A549 (cell line): ENCODE data around the gene TTC19.

Experiments
- CHD2 ChIP-seq: fragments of 150-350 bp; IDR thresholded peaks from 2 replicates; pipeline ENCODE4 v1.6.1; 2014; ENCODE audit warnings: low read length; ENCODE audit not compliant: partially characterized antibody
- EP300 ChIP-seq, 2 experiments: fragments of >200 bp; sonication (Bioruptor Twin); formaldehyde crosslinking; IDR thresholded peaks; 2 replicates in 1 of 2; 3 replicates in 1 of 2; pipeline ENCODE4 v1.6.1; 2016 to 2017
- ESRRA ChIP-seq: fragments of 150-350 bp; IDR thresholded peaks from 2 replicates; pipeline ENCODE4 v1.6.1; 2014; ENCODE audit warnings: mild to moderate bottlenecking, low read length, borderline replicate concordance
- HOXA7 ChIP-seq: fragments of 250-450 bp; sonication (Bioruptor Pico); IDR thresholded peaks from 2 replicates; pipeline ENCODE4 v1.5.0; 2020; ENCODE audit warnings: mild to moderate bottlenecking, moderate library complexity
- MAZ ChIP-seq: fragments of 150-350 bp; IDR thresholded peaks from 2 replicates; pipeline ENCODE4 v1.6.1; 2014; ENCODE audit warnings: antibody characterized with exemption, low read depth, low read length, borderline replicate concordance
- MYC ChIP-seq: IDR thresholded peaks from 2 replicates; pipeline ENCODE4 v1.6.1; 2012; ENCODE audit warnings: mild to moderate bottlenecking, inconsistent platforms, low read length, improper control_type of control experiment, borderline replicate concordance
- RNF2 ChIP-seq: fragments of 200-600 bp; sonication (generic); IDR thresholded peaks from 2 replicates; pipeline ENCODE4 v1.6.1; 2016; ENCODE audit warnings: low read depth, mild to moderate bottlenecking, antibody characterized with exemption, moderate library complexity, borderline replicate concordance
- SMC3 ChIP-seq: fragments of >200 bp; sonication (Bioruptor Twin); formaldehyde crosslinking; IDR thresholded peaks from 3 replicates; pipeline ENCODE4 v1.6.1; 2018; ENCODE audit warnings: inconsistent platforms
- TF ChIP-seq, protein P1 (sequence below): fragments of 200-600 bp; sonication (generic); IDR thresholded peaks from 2 replicates; pipeline ENCODE4 v1.6.1; 2016; ENCODE audit warnings: antibody characterized with exemption, mild to moderate bottlenecking, moderate library complexity
- TF ChIP-seq, protein P2 (sequence below): fragments of >200 bp; sonication (Bioruptor Twin); formaldehyde crosslinking; IDR thresholded peaks from 3 replicates; pipeline ENCODE4 v1.5.1; 2016

DNA sequence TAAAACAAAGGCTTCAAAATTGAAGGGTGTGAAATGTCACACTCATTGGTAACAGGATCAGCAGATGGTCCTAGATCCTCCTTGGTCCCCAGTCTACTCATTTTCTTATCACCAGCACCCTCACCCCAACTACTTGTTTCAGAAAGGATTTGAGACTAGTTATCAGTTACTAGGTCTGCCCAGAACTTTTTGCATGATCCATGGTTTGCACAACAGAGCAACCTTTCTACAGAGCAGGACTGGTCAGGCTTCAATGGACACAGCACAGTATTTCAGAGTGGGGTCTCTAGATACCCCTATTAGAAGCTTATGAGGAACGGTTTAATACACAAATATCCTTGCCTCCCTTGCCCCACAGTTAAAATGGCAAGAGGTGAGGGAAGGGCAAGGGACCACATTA, 25.6 kb downstream of the TTC19 start:
- TF ChIP-seq ESRRA: no peak
- TF ChIP-seq, protein P1, sequence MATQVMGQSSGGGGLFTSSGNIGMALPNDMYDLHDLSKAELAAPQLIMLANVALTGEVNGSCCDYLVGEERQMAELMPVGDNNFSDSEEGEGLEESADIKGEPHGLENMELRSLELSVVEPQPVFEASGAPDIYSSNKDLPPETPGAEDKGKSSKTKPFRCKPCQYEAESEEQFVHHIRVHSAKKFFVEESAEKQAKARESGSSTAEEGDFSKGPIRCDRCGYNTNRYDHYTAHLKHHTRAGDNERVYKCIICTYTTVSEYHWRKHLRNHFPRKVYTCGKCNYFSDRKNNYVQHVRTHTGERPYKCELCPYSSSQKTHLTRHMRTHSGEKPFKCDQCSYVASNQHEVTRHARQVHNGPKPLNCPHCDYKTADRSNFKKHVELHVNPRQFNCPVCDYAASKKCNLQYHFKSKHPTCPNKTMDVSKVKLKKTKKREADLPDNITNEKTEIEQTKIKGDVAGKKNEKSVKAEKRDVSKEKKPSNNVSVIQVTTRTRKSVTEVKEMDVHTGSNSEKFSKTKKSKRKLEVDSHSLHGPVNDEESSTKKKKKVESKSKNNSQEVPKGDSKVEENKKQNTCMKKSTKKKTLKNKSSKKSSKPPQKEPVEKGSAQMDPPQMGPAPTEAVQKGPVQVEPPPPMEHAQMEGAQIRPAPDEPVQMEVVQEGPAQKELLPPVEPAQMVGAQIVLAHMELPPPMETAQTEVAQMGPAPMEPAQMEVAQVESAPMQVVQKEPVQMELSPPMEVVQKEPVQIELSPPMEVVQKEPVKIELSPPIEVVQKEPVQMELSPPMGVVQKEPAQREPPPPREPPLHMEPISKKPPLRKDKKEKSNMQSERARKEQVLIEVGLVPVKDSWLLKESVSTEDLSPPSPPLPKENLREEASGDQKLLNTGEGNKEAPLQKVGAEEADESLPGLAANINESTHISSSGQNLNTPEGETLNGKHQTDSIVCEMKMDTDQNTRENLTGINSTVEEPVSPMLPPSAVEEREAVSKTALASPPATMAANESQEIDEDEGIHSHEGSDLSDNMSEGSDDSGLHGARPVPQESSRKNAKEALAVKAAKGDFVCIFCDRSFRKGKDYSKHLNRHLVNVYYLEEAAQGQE: no peak
- TF ChIP-seq MAZ: no peak
- no peak for TF ChIP-seq EP300 (IDR thresholded peaks at IDR 0.05)
- TF ChIP-seq RNF2: no peak
- no peak for TF ChIP-seq SMC3
- TF ChIP-seq, protein P2, sequence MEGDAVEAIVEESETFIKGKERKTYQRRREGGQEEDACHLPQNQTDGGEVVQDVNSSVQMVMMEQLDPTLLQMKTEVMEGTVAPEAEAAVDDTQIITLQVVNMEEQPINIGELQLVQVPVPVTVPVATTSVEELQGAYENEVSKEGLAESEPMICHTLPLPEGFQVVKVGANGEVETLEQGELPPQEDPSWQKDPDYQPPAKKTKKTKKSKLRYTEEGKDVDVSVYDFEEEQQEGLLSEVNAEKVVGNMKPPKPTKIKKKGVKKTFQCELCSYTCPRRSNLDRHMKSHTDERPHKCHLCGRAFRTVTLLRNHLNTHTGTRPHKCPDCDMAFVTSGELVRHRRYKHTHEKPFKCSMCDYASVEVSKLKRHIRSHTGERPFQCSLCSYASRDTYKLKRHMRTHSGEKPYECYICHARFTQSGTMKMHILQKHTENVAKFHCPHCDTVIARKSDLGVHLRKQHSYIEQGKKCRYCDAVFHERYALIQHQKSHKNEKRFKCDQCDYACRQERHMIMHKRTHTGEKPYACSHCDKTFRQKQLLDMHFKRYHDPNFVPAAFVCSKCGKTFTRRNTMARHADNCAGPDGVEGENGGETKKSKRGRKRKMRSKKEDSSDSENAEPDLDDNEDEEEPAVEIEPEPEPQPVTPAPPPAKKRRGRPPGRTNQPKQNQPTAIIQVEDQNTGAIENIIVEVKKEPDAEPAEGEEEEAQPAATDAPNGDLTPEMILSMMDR: no peak
- TF ChIP-seq MYC: no peak
- no peak for TF ChIP-seq CHD2
- TF ChIP-seq HOXA7 (CRISPR knock-in tag): no peak
